Upper lobe of left lung (tissue), 6 donors: ENCODE measurements around the gene SPAG16. TPM values are rescaled to one million over a fixed set of nuclear protein-coding genes. Genes with fewer than 3 reads are reported as not detected.

Experiments used
- ATAC-seq, 2 donors: fragments of 200-7000 bp; cut with Tn5 transposase; one replicate each; pipeline ENCODE4 v1.9.1; 2022; ENCODE audit warnings: mild to moderate bottlenecking in 2 of 2, moderate library complexity in 2 of 2; ENCODE audit not compliant: low FRiP score in 2 of 2
- DNase-seq, 2 donors: peaks; one replicate each; pipeline ENCODE4 v3.0.0-alpha.2; 2019 to 2020
- H3K27ac ChIP-seq, 4 donors: fragments of 200-600 bp; sonication (generic); one replicate each; pipeline ENCODE4 v1.5.1; 2016 to 2019
- H3K27me3 ChIP-seq, 4 donors: fragments of 200-600 bp; sonication (generic); one replicate each; pipeline ENCODE4 v1.5.1; 2017 to 2019
- H3K36me3 ChIP-seq, 4 donors: fragments of 200-600 bp; sonication (generic); one replicate each; pipeline ENCODE4 v1.5.1; 2016 to 2019
- H3K4me1 ChIP-seq, 4 donors: fragments of 200-600 bp; sonication (generic); one replicate each; pipeline ENCODE4 v1.5.1; 2018 to 2019
- H3K4me3 ChIP-seq, 4 donors: fragments of 200-600 bp; sonication (generic); one replicate each; pipeline ENCODE4 v1.5.1; 2017 to 2019; ENCODE audit warnings: mild to moderate bottlenecking in 2 of 4, moderate library complexity in 1 of 4
- H3K9me3 ChIP-seq, 4 donors: fragments of 200-600 bp; sonication (generic); one replicate each; pipeline ENCODE4 v1.5.1; 2018 to 2019
- CTCF ChIP-seq, 6 experiments: fragments of 450-650 bp in 4 of 6; fragments of 200-600 bp in 2 of 6; sonication (generic) in 2 of 6; IDR thresholded peaks; one replicate each; pipeline ENCODE4 v1.5.1; 2016 to 2019; ENCODE audit warnings: antibody characterized with exemption in 6 of 6
- EP300 ChIP-seq, 4 donors: sonication (generic); formaldehyde crosslinking; IDR thresholded peaks; one replicate each; pipeline ENCODE4 v1.5.1; 2017; ENCODE audit warnings: antibody characterized with exemption in 4 of 4, control low read depth in 2 of 4
- POLR2A ChIP-seq, 4 donors: fragments of 450-650 bp; IDR thresholded peaks; one replicate each; pipeline ENCODE4 v1.5.1; 2016 to 2017; ENCODE audit warnings: antibody characterized with exemption in 4 of 4, mild to moderate bottlenecking in 2 of 4
- POLR2AphosphoS5 ChIP-seq, 2 donors: sonication (generic); formaldehyde crosslinking; IDR thresholded peaks; one replicate each; pipeline ENCODE4 v1.5.1; 2017; ENCODE audit warnings: antibody characterized with exemption in 2 of 2
- WGBS, 2 donors: methylation state at CpG; one replicate each; pipeline ENCODE4 v1.1.5; 2017 to 2018; 5-methylcytosine and 5-hydroxymethylcytosine counted together
- total RNA-seq, 6 donors: library from RNA; depleted of rRNA in 4 of 6; stranded (reverse); fragments of >200 nt in 4 of 6; gene quantifications; one replicate each; pipeline versions ENCODE4 v1.1.0 to v1.2.1, GENCODE V29; 2016 to 2021
- donor health status: DM: no; HTN: no; CAD: no; lungs with moderate emphysema.
- donor health status: DM: no; HTN: yes; CAD: no; lungs with severe emphysema.

The SPAG16 gene
- total RNA-seq, 6 donors from 2014 or later = 9.7 to 65.0 (median 12.9) TPM

GRCh38 chr2:213792045-213792444 is 507.8 kb downstream of the SPAG16 start:
- no peak overlapping the region for H3K4me3 ChIP-seq
- DNase-seq (no peak), ATAC-seq (no peak)
- H3K36me3 ChIP-seq = no peaks in the 10 kb centered on the region
- H3K9me3 ChIP-seq = no peaks in the 10 kb centered on the region
- H3K27me3 ChIP-seq = no peaks in the 10 kb centered on the region
- no peak overlapping the region for H3K27ac ChIP-seq
- WGBS, 2 donors = 92 to 95% methylated on average over 3 of the region's 3 CpGs
- no peaks in the 10 kb centered on the region for H3K4me1 ChIP-seq
- TF ChIP-seq POLR2A (IDR thresholded peaks at IDR 0.05) = no peak
- TF ChIP-seq EP300 (IDR thresholded peaks at IDR 0.05) = no peak
- TF ChIP-seq CTCF (IDR thresholded peaks at IDR 0.05) = no peak
- TF ChIP-seq POLR2AphosphoS5 (IDR thresholded peaks at IDR 0.05) = no peak

GRCh38 chr2:213806125-213806726 is 522.0 kb downstream of the SPAG16 start:
- TF ChIP-seq EP300 (IDR thresholded peaks at IDR 0.05) = no peak
- TF ChIP-seq CTCF (IDR thresholded peaks at IDR 0.05) = no peak
- no peak for TF ChIP-seq POLR2A (IDR thresholded peaks at IDR 0.05)
- no peak for TF ChIP-seq POLR2AphosphoS5 (IDR thresholded peaks at IDR 0.05)
- H3K27ac ChIP-seq = no peak overlapping the region
- H3K4me3 ChIP-seq = no peak overlapping the region
- no peaks in the 10 kb centered on the region for H3K4me1 ChIP-seq
- no peaks in the 10 kb centered on the region for H3K36me3 ChIP-seq
- no peaks in the 10 kb centered on the region for H3K27me3 ChIP-seq
- no peak for ATAC-seq
- DNase-seq = no peak
- H3K9me3 ChIP-seq = no peaks in the 10 kb centered on the region
- WGBS, 2 donors = 16 to 25% methylated on average over 1 of the region's 1 CpG

- H3K4me3 ChIP-seq = no peak overlapping the region
- no peak for DNase-seq
- H3K27ac ChIP-seq = no peak overlapping the region
- no peaks in the 10 kb centered on the region for H3K36me3 ChIP-seq
- H3K9me3 ChIP-seq = no peaks in the 10 kb centered on the region
- H3K4me1 ChIP-seq = no peaks in the 10 kb centered on the region
- no peak for ATAC-seq
- TF ChIP-seq POLR2AphosphoS5 (IDR thresholded peaks at IDR 0.05) (no peak), EP300 (IDR thresholded peaks at IDR 0.05) (no peak), POLR2A (IDR thresholded peaks at IDR 0.05) (no peak), CTCF (IDR thresholded peaks at IDR 0.05) (no peak)
- no peaks in the 10 kb centered on the region for H3K27me3 ChIP-seq
Observed at GRCh38 chr2:213816583-213816982, 532.3 kb downstream of the SPAG16 start.

- Histone ChIP-seq H3K4me1 (no peaks in the 10 kb centered on the region), H3K4me3 (no peak overlapping the region), H3K27me3 (no peaks in the 10 kb centered on the region), H3K9me3 (no peaks in the 10 kb centered on the region), H3K27ac (no peak overlapping the region), H3K36me3 (no peaks in the 10 kb centered on the region)
- TF ChIP-seq CTCF (IDR thresholded peaks at IDR 0.05) (no peak), POLR2A (IDR thresholded peaks at IDR 0.05) (no peak), EP300 (IDR thresholded peaks at IDR 0.05) (no peak), POLR2AphosphoS5 (IDR thresholded peaks at IDR 0.05) (no peak)
- ATAC-seq (no peak), DNase-seq (no peak)
- 40 to 44% methylated on average over 1 of the region's 1 CpG for WGBS, 2 donors
Observed at GRCh38 chr2:213818436-213818835, 534.2 kb downstream of the SPAG16 start.

GRCh38 chr2:213834331-213834730 is 550.1 kb downstream of the SPAG16 start:
- Histone ChIP-seq H3K27me3 (no peaks in the 10 kb centered on the region), H3K9me3 (peaks cover 0 to 3% (median 0%) of the 10 kb centered on the region in 4 donors), H3K27ac (no peak overlapping the region), H3K4me1 (no peaks in the 10 kb centered on the region), H3K36me3 (no peaks in the 10 kb centered on the region), H3K4me3 (no peak overlapping the region)
- ATAC-seq = peak in 1 of 2 donors; percentile 85
- TF ChIP-seq EP300 (IDR thresholded peaks at IDR 0.05) (no peak), POLR2AphosphoS5 (IDR thresholded peaks at IDR 0.05) (no peak), POLR2A (IDR thresholded peaks at IDR 0.05) (no peak), CTCF (IDR thresholded peaks at IDR 0.05) (no peak)
- DNase-seq = no peak
